HUES48 (cell line): ENCODE data around the gene ZCCHC12.

ENCODE experiments used
- H3K27ac ChIP-seq: one replicate; pipeline ENCODE4 v1.7.0; 2013; ENCODE audit warnings: low read depth, low read length, inconsistent platforms
- H3K27me3 ChIP-seq: 2 replicates; pipeline ENCODE4 v1.6.1; 2013; ENCODE audit warnings: mild to moderate bottlenecking, low read length; ENCODE audit not compliant: control insufficient read depth, insufficient read depth
- H3K36me3 ChIP-seq: 2 replicates; pipeline ENCODE4 v1.6.1; 2013; ENCODE audit warnings: low read length; ENCODE audit not compliant: control insufficient read depth, insufficient read depth
- H3K4me1 ChIP-seq: 2 replicates; pipeline ENCODE4 v1.6.1; 2013; ENCODE audit warnings: mild to moderate bottlenecking, low read length; ENCODE audit not compliant: control insufficient read depth, insufficient read depth
- H3K4me3 ChIP-seq: 2 replicates; pipeline ENCODE4 v1.5.1; 2013; ENCODE audit warnings: mild to moderate bottlenecking, low read depth, low read length
- H3K9ac ChIP-seq: 2 replicates; pipeline ENCODE4 v1.6.1; 2013; ENCODE audit warnings: mild to moderate bottlenecking, low read depth, low read length, moderate library complexity
- H3K9me3 ChIP-seq: 2 replicates; pipeline ENCODE4 v1.6.1; 2013; ENCODE audit warnings: low read length; ENCODE audit not compliant: control insufficient read depth, insufficient read depth

Gene ZCCHC12

GRCh38 chrX:118872102-118872566, 48.5 kb downstream of the ZCCHC12 start:
- Histone ChIP-seq H3K27me3 (no peaks in the 10 kb centered on the region), H3K9me3 (no peaks in the 10 kb centered on the region), H3K4me1 (no peaks in the 10 kb centered on the region), H3K27ac (no peak overlapping the region), H3K4me3 (no peak overlapping the region), H3K9ac (no peak overlapping the region), H3K36me3 (no peaks in the 10 kb centered on the region)
